WTC11 (cell line): ENCODE data around the gene RNF214. TPM values are rescaled to one million over a fixed set of nuclear protein-coding genes. Genes with fewer than 3 reads are reported as not detected.

Experiments used
- ATAC-seq: fragments of 200-7000 bp; cut with Tn5 transposase; 2 replicates; pipeline ENCODE4 v1.10.0; 2021; ENCODE audit warnings: mild to moderate bottlenecking, moderate library complexity
- CTCF ChIA-PET: fragments of 300-600 bp; sonication (Branson Sonifier 250); formaldehyde crosslinking; loops from one replicate; lab custom pipeline; 2021; ENCODE audit warnings: antibody characterized with exemption; lab: Charles Lee
- POLR2A ChIA-PET: fragments of 350-600 bp; sonication (Branson Sonifier 250); formaldehyde crosslinking; loops from one replicate; lab custom pipeline; 2021; ENCODE audit warnings: antibody characterized with exemption; lab: Charles Lee
- DNase-seq: peaks from one replicate; pipeline ENCODE4 v3.0.0; 2021; ENCODE audit warnings: low spot score
- H3K27ac Mint-ChIP-seq: 2 replicates; pipeline ENCODE4 v1.8.0; 2021; ENCODE audit warnings: mixed read lengths
- H3K27me3 Mint-ChIP-seq: 2 replicates; pipeline ENCODE4 v1.8.0; 2021; ENCODE audit warnings: low read depth, mild to moderate bottlenecking, moderate library complexity, mixed read lengths
- H3K36me3 Mint-ChIP-seq: 2 replicates; pipeline ENCODE4 v1.8.0; 2021; ENCODE audit warnings: mixed read lengths
- H3K4me1 Mint-ChIP-seq: 2 replicates; pipeline ENCODE4 v1.8.0; 2022; ENCODE audit warnings: mixed read lengths
- H3K4me3 Mint-ChIP-seq: 2 replicates; pipeline ENCODE4 v1.8.0; 2021; ENCODE audit warnings: mild to moderate bottlenecking, moderate library complexity, mixed read lengths
- H3K9me3 Mint-ChIP-seq: 2 replicates; pipeline ENCODE4 v1.8.0; 2021; ENCODE audit warnings: mixed read lengths
- ATF3 ChIP-seq: sonication (generic); formaldehyde crosslinking; conservative IDR thresholded peaks from 2 replicates; pipeline ENCODE4 v1.8.1; 2022; ENCODE audit warnings: mild to moderate bottlenecking, missing genetic modification reagents
- EMX1 ChIP-seq: fragments of 250-450 bp; sonication (Bioruptor Pico); IDR thresholded peaks from 2 replicates; pipeline ENCODE4 v1.8.0; 2021; ENCODE audit warnings: mild to moderate bottlenecking
- FOXP4 ChIP-seq: sonication (generic); formaldehyde crosslinking; IDR thresholded peaks from 2 replicates; pipeline ENCODE4 v1.8.0; 2022; ENCODE audit warnings: mild to moderate bottlenecking, missing genetic modification reagents
- GABPB1 ChIP-seq: sonication (generic); formaldehyde crosslinking; IDR thresholded peaks from 2 replicates; pipeline ENCODE4 v1.8.1; 2023; ENCODE audit warnings: mild to moderate bottlenecking, missing genetic modification reagents
- GRHL2 ChIP-seq: fragments of 250-450 bp; sonication (Bioruptor Pico); IDR thresholded peaks from 2 replicates; pipeline ENCODE4 v1.8.0; 2022; ENCODE audit warnings: mild to moderate bottlenecking, moderate library complexity; ENCODE audit not compliant: insufficient replicate concordance, severe bottlenecking
- NFE2L1 ChIP-seq: sonication (generic); formaldehyde crosslinking; IDR thresholded peaks from 2 replicates; pipeline ENCODE4 v1.8.1; 2023; ENCODE audit warnings: missing genetic modification reagents
- NR1H2 ChIP-seq: sonication (generic); formaldehyde crosslinking; IDR thresholded peaks from 2 replicates; pipeline ENCODE4 v1.9.0; 2021; ENCODE audit warnings: mild to moderate bottlenecking, moderate library complexity, missing genetic modification reagents
- SMAD3 ChIP-seq: sonication (generic); formaldehyde crosslinking; IDR thresholded peaks from 2 replicates; pipeline ENCODE4 v1.8.0; 2022; ENCODE audit warnings: missing genetic modification reagents, mild to moderate bottlenecking, borderline replicate concordance
- TP53 ChIP-seq: sonication (generic); formaldehyde crosslinking; IDR thresholded peaks from 2 replicates; pipeline ENCODE4 v1.8.1; 2023; ENCODE audit warnings: mild to moderate bottlenecking, missing genetic modification reagents
- ZNF121 ChIP-seq: sonication (generic); formaldehyde crosslinking; IDR thresholded peaks from 2 replicates; pipeline ENCODE4 v1.8.0; 2023; ENCODE audit warnings: missing genetic modification reagents
- ZNF232 ChIP-seq: sonication (generic); formaldehyde crosslinking; IDR thresholded peaks from 2 replicates; pipeline ENCODE4 v1.8.0; 2022; ENCODE audit warnings: mild to moderate bottlenecking, missing genetic modification reagents
- total RNA-seq: library from RNA; stranded (reverse); gene quantifications from 3 replicates; pipeline ENCODE4 v1.2.3, GENCODE V29; 2021
- TF ChIP-seq, protein P1 (sequence below): fragments of 250-450 bp; sonication (Bioruptor Pico); IDR thresholded peaks from 2 replicates; pipeline ENCODE4 v1.9.0; 2021; ENCODE audit warnings: mild to moderate bottlenecking, borderline replicate concordance
- TF ChIP-seq, protein P2 (sequence below): sonication (generic); formaldehyde crosslinking; IDR thresholded peaks from 2 replicates; pipeline ENCODE4 v1.8.1; 2022; ENCODE audit warnings: low read depth, missing genetic modification reagents, borderline replicate concordance
- TF ChIP-seq, protein P3 (sequence below): fragments of 250-450 bp; sonication (Bioruptor Pico); conservative IDR thresholded peaks from 2 replicates; pipeline ENCODE4 v1.9.0; 2021; ENCODE audit warnings: mild to moderate bottlenecking

Gene RNF214
- total RNA-seq, 1 experiment from 2014 or later: 35.4 TPM

GRCh38 chr11:117217141-117218084 lies 15.1 kb upstream of the RNF214 start (continued):
- TF ChIP-seq, protein P1, sequence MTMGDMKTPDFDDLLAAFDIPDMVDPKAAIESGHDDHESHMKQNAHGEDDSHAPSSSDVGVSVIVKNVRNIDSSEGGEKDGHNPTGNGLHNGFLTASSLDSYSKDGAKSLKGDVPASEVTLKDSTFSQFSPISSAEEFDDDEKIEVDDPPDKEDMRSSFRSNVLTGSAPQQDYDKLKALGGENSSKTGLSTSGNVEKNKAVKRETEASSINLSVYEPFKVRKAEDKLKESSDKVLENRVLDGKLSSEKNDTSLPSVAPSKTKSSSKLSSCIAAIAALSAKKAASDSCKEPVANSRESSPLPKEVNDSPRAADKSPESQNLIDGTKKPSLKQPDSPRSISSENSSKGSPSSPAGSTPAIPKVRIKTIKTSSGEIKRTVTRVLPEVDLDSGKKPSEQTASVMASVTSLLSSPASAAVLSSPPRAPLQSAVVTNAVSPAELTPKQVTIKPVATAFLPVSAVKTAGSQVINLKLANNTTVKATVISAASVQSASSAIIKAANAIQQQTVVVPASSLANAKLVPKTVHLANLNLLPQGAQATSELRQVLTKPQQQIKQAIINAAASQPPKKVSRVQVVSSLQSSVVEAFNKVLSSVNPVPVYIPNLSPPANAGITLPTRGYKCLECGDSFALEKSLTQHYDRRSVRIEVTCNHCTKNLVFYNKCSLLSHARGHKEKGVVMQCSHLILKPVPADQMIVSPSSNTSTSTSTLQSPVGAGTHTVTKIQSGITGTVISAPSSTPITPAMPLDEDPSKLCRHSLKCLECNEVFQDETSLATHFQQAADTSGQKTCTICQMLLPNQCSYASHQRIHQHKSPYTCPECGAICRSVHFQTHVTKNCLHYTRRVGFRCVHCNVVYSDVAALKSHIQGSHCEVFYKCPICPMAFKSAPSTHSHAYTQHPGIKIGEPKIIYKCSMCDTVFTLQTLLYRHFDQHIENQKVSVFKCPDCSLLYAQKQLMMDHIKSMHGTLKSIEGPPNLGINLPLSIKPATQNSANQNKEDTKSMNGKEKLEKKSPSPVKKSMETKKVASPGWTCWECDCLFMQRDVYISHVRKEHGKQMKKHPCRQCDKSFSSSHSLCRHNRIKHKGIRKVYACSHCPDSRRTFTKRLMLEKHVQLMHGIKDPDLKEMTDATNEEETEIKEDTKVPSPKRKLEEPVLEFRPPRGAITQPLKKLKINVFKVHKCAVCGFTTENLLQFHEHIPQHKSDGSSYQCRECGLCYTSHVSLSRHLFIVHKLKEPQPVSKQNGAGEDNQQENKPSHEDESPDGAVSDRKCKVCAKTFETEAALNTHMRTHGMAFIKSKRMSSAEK (CRISPR knock-in tag): no peak
- no peak for TF ChIP-seq EMX1 (CRISPR knock-in tag)
- TF ChIP-seq, protein P2, sequence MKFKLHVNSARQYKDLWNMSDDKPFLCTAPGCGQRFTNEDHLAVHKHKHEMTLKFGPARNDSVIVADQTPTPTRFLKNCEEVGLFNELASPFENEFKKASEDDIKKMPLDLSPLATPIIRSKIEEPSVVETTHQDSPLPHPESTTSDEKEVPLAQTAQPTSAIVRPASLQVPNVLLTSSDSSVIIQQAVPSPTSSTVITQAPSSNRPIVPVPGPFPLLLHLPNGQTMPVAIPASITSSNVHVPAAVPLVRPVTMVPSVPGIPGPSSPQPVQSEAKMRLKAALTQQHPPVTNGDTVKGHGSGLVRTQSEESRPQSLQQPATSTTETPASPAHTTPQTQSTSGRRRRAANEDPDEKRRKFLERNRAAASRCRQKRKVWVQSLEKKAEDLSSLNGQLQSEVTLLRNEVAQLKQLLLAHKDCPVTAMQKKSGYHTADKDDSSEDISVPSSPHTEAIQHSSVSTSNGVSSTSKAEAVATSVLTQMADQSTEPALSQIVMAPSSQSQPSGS (CRISPR knock-in tag): no peak
- TF ChIP-seq SMAD3: no peak
- no peak for TF ChIP-seq NR1H2 (CRISPR knock-in tag)
- no peak for TF ChIP-seq NFE2L1 (CRISPR knock-in tag)
- no peak for TF ChIP-seq GABPB1
- TF ChIP-seq, protein P3, sequence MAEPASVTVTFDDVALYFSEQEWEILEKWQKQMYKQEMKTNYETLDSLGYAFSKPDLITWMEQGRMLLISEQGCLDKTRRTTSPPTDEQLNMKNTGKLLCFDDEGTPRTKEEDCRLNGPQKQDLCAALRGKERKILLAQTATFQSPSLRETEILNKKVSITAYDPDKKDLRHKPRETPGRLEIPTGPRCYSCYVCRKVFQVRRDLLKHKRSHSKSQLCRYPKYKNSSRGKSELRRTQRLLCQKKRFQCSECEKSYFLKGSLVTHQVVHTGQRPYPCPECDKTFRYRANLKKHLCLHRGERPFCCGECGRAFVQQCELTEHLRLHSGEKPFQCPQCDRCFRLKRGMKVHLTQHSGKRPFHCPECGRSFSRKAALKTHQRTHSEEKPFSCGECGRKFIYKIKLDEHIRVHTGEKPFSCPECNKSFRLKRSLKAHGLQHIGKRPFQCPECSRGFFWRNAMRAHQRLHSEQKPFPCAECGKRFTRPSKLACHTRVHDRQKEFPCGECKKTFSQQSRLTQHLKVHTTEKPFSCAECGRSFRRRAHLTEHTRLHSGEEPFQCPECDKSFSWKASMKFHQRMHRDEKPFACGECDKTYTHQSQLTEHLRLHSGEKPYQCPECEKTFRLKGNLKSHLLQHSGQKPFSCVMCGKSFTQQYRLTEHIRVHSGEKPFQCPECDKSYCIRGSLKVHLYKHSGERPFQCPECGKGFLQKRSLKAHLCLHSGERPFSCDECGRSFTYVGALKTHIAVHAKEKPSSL (CRISPR knock-in tag): no peak

GRCh38 chr11:117218133-117218915 lies 14.1 kb upstream of the RNF214 start:
- peaks cover 3% of the 10 kb centered on the region; the same call in 1 of the 2 replicates for H3K4me1 Mint-ChIP-seq
- H3K27ac Mint-ChIP-seq: no peak overlapping the region
- no peak for ATAC-seq
- ChIA-PET CTCF (no interaction called here), POLR2A (no interaction called here)
- H3K27me3 Mint-ChIP-seq: no peaks in the 10 kb centered on the region
- H3K9me3 Mint-ChIP-seq: no peaks in the 10 kb centered on the region
- peaks cover 14% of the 10 kb centered on the region for H3K36me3 Mint-ChIP-seq
- no peak for TF ChIP-seq ATF3 (CRISPR knock-in tag)
- TF ChIP-seq TP53 (CRISPR knock-in tag): no peak
- no peak for TF ChIP-seq GRHL2 (CRISPR knock-in tag)
- no peak for TF ChIP-seq ZNF232
- TF ChIP-seq FOXP4: no peak
- no peak for TF ChIP-seq ZNF121
- H3K4me3 Mint-ChIP-seq: no peak overlapping the region
- no peak for DNase-seq
